HFF-Myc (cell line): ENCODE data around the gene CYRIA.

ENCODE experiments used
- DNase-seq: peaks from one replicate; pipeline ENCODE4 v3.0.0-alpha.2; 2011; ENCODE audit warnings: low read depth; ENCODE audit errors: extremely low read depth
- H3K4me3 ChIP-seq: replicated peaks from 2 replicates; pipeline ENCODE4 v1.5.1; 2011; ENCODE audit warnings: low read depth, mild to moderate bottlenecking, control low read depth, low read length
- CTCF ChIP-seq: IDR thresholded peaks from 2 replicates; pipeline ENCODE4 v1.5.1; 2012; ENCODE audit warnings: mild to moderate bottlenecking, low read depth, low read length, control low read depth; ENCODE audit errors: missing control alignments

Gene CYRIA

DNA sequence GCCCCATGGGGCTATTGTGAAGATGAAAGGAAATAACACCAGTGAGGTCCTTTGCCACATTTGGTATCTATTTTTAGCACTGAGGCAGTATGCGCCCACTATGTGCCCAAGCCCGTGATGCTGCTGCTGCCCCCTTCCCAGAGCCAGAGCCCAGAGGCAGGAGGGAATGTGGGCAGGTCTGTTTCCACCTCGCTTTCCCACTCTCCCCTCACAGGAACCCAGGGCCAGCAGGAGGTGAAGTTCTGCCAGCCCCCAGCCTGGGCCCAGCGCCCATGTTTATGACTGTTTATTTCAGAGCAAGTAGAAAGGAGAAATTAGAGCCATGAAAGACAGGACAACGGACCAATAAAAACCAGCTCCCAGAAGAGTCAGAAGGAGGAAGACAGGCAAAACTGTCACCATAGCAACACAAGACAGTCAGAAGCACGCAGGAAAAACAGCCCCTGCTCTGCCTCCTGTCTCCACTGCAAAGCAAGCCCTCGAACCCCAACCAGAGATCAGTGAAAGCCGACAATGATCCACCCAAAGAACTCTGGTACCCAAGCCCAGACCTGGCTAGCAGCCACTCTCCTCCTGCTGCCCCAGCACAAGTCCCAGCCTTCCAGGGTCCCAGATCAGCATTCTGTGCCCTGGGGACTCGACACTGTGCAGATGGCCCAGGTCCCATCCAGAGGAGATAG is 1.4 kb downstream of the CYRIA start:
- H3K4me3 ChIP-seq = no peak overlapping the region
- no peak for DNase-seq

GRCh38 chr2:16663121-16663905 is 2.3 kb downstream of the CYRIA start:
- no peak overlapping the region for H3K4me3 ChIP-seq
- DNase-seq = no peak
- no peak for TF ChIP-seq CTCF

More for the DNA sequence above, 1.4 kb downstream of the CYRIA start:
- no peak for TF ChIP-seq CTCF

DNA sequence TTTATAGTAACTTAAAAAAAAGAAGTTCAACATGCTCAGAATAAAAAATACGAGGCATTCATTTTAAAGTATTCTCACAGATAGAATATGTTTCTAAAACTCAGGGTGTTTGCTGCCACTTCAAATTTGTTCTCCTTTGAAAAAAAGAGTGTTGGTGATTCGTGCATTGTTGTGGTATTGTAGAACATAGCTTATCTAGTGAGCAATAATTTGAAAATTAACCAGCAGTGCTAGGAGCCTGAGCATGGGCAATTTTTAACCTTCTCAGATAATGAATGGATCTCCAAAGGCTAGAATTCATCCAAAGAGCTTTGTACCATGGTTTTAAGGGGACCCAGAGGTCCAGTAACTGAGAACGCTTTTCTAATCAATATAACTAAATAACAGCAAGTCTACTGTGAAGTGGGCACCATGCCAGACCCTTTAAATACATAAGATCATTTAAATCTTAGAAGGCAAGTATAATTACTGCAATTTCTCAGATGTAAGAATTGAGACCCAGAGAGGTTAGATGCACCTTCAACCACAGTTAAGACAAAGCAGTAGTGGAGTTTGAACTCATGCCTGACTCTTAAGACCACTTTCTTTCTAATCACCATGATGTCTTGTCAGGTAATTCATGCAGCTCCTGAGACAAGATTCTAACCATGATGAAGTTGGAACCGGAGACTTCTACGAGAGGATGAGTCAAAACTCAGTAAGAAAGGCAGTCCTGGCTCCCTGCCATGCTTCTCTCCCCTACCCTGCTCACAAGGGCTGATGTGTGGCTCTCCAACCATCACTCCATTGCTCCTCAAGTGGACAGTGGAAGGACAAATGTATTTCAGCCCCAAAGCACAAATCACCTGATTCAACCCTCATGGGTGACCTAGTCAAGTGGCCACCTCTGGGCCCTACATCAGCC is 3.4 kb downstream of the CYRIA start:
- DNase-seq = no peak
- no peak for TF ChIP-seq CTCF
- no peak overlapping the region for H3K4me3 ChIP-seq

GRCh38 chr2:16661526-16661925 is 4.1 kb downstream of the CYRIA start:
- no peak for DNase-seq
- TF ChIP-seq CTCF = no peak
- H3K4me3 ChIP-seq = no peak overlapping the region

DNA sequence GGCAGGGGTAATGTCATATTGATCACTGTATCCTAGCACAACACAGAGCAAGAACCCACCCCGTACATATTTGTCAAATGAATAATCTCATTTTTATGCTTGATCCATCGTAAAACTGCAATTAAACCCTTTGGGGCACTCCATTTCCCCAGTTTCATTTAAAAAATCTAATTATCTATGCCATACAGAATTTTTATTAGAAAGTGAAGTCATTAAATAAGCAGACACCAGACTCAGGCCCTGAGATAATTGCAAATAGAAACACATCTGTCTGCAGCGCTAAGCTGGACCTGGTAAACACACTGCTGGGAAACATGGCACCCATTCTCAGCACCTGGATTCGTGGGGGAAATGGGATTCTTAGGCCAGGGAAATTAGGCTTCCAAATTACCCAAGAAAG is 5.1 kb downstream of the CYRIA start:
- no peak for TF ChIP-seq CTCF
- no peak for DNase-seq
- H3K4me3 ChIP-seq = no peak overlapping the region

DNA sequence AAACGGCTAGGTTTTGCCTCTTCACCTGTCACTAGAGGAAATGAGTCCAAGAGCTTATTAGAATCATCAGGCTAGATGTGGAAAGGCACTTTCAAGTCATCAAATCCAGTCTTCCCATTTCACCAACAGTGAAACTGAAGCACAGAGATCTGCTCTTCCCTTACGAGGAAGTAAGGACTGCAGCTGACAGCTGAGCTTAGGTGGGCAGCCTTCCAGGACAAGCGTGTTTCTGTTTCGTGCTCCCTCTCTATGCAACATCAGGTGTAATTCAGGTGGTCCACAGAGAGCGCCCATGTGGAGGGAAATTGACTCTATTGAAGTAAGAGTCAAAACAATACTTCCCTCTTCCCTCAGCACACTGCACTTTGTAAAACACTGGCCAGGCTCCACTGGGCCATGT is 5.5 kb downstream of the CYRIA start:
- DNase-seq = no peak
- no peak for TF ChIP-seq CTCF
- no peak overlapping the region for H3K4me3 ChIP-seq
